ENCODE results near the gene ZNF750.

- TF ChIP-seq CTCF (IDR thresholded peaks at IDR 0.05) = no peak
- TF ChIP-seq POLR2A (IDR thresholded peaks at IDR 0.05) = no peak
These were observed 36.3 kb upstream of the ZNF750 start for GRCh38 chr17:82876149-82876548.
